ENCODE measurements around the gene DMC1.

Gene DMC1

DNA sequence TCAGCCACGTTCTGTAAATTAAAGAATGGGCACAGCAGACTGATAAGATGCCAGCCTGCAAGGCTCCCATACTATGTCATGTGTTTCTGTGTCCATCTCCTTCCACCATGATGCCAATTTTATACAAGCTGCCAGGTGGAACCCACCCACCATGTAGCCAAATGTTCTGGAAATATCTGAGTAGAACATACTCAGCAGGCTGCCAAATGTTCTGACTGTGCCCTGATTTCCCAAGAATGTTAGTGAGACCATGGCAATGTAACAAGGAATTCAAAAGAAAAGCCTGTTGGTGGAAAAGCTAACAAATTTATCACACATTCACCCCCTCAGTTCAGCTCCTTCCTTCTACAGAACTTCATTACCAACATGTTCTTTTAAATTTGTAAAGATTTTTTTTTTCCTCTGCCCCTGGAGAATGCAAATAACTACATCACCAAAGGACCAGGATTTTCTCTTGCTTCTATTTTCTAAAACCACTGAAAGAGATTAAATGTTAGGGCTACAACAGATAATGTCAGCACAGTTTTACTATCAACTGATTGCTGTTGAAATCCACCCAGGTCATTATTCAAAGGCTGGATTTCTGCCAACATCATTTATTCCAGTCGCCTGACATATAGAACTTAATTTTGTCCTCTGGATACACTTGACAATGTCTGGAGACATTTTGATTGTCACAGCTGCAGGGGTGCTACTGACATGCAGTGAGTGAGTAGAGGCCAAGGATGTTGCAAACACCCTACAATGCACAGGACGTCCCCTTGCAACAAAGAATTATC is 3.1 kb downstream of the DMC1 start:
- no peak for ATAC-seq

DNA sequence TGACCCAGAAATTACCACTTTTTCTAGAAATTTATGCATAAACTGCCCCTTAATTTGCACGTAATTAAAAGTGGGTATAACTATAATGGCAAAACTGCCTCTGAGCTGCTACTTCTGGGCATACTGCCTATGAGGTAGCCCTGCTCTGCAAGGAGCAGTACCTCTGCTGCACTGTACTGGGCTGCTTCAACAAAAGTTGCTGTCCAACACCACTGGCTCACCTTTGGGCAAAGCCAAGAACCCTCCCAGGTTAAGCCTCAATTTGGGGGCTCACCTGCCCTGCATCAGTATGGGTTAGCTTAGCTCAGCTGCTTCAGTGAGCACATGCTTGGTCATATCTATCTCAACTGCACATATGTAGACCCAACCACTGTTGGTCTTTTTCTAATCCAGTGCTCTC is 4.5 kb downstream of the DMC1 start:
- no peak for ATAC-seq

DNA sequence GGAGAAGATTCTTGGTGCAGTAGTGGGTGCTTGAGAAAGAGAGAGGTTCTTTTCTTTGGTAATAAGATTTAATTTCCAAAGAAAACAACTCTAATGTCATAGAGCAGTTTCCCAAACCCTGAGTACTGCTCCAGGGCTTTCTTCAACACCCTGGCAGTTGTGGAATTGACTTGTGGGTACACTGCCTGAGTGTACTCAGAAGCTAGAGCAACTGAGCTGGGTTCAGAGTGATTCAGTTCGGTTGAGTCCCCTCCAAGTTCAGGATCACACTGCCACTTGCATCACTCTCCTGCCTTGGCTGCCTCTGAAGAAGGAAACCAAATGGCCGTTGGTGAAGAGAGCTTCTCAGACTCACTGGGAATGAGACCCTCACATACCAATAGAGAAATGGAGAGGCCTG is 5.3 kb downstream of the DMC1 start:
- ATAC-seq, result no peak

DNA sequence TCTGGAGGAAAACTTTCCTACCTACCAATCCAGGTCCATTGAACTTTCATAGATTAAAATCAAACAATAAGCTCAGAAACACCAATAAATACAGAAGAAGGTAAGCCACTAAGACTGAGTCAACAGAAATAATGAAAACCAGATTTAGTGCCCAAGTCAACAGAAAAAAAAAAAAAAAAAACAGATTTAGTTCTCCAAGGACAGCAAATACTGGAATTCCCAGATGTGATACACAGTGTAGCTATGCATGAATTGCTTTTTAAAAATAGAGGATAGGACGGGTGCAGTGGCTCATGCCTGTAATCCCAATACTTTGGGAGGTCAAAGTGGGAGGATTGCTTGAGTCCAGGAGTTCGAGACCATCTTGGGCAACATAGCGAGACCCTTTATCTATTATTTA is 15.7 kb downstream of the DMC1 start:
- ATAC-seq, result no peak

DNA sequence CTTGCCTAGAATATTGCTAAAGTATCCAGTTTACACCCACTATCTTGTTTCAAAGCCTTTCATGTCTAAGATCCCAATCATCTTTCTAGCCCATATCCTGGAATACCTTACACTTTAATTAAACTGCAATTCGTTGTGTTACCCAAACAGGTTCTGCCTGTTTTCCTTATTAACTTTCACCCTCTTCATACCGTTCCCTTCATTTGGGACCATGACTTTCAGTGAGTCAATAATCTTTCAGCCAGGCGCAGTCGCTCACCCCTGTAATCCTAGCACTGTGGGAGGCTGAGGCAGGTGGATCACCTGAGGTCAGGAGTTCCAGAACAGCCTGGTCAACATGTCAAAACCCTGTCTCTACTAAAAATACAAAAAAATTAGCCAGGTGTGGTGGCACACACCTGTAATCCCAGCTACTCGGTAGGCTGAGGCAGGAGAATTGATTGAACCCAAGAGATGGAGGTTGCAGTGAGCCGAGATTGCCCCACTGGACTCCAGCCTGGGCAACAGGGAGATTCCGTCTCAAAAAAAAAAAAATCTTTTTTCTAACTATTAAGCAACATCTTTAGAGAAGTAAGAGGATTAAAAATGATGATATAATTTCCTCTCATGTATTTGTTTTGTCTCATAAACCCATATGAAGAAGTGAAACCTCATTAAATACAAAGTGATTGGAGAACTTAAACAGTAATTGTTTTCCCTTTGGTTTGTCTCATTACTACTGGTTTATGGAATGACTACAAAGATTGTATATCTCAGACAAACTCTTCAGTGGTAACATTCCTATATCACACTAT is 20.7 kb downstream of the DMC1 start:
- no peak for ATAC-seq

DNA sequence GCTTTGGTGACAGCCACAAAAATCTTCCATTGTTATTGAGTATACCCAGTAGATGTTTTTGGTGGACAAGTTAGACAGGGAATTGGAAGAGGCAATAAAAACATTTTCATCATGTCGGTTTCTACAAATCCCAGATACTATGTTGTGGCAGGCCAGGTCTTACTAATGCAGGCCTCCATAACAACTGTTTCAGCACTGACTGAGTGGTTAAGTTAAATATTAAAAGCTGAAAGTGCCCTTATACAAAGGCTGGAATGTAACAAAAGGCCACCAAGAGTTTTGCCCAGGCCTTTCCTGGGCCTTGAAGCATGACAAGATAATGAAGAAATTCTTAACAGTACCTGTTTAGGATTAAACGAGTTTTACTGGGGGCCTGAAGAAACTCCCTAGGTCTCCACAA is 29.3 kb downstream of the DMC1 start:
- ATAC-seq, result no peak

DNA sequence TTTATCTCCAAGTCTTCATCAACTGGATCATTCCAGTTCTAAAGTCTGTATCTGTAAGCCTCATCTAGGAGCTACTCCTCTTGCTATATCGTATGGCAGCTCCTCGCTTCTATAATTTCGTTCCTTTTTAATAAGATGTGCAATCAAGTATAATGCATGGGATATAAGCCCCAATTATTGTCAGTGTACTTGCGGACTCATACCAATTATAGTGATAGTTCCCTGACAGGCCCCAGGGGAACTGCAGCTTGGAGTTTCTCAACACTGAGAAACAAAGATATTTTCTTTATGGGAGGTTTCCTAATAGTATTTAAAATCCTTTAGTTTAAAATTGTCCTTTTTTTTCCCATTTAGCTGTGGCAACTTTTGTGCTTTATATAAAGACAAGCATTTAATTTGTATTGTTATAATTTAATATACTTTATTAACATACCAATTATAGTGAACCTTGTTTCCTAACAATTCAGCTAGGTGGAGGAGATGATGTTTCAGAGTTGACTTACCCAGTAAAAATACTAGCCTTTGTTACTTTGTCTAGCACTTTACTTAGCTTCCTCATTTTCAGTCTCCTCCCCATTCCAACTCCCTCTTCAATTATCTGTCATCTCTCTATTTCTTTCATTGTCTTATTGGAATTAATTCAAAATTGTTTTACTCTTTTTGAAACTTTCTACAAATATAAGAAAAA is 38.6 kb downstream of the DMC1 start:
- peak in 1 of 2 donors; percentile 17 for ATAC-seq

DNA sequence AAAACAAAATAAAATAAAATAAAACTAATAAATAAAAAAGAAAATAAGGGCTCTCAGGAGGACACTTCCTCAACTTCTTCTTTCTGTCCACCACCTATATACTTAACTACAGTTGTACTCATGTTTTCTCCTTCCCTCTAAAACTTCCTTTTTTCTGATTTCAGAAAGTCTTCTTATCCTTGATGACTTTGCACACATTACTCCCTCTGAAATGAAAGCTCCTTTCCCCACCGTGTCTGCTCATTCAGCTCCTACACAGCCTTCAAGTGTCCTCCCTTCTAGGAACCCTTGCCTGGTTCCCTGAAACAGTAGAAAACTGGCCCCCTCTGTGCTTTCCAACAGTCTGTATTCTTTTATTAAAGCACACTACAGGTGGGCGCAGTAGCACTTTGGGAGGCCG is 45.6 kb downstream of the DMC1 start:
- no peak for ATAC-seq

DNA sequence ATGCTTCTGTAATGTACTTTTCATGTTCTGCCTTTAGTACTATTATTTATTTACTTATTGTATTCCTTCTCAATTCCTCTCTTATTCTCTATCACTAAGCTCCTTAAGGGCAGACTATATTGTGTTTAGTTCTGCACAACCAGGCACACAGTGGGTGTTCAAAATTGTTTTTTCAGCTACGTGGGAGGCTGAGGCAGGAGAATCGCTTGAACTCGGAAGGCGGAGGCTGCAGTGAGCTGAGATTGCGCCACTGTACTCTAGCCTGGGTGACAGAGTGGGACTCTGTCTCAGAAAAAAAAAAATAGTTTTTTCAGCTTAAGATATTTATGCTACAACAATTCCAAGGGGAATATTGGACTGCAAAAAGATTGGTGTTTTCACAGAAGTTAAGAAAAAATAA is 46.5 kb downstream of the DMC1 start:
- ATAC-seq, result no peak

DNA sequence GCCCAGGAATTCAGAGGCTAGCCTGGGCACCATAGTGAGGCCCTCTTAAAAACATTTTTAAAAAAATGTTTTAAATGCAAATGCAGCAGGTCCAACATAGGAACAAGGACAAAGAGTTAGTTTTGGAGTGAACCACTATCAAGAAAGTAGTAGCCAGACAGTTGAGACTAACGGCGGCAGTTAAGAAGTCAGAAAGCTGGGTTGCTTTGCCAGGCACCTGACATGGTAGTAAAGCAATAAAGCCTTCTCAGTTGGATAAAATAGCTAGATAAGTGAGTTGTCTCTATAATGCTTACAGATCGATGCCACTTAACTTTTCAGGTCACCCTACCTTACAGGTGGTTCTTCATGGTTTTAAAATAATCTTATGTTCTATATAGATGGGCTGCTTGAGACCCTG is 47.0 kb downstream of the DMC1 start:
- no peak for ATAC-seq

DNA sequence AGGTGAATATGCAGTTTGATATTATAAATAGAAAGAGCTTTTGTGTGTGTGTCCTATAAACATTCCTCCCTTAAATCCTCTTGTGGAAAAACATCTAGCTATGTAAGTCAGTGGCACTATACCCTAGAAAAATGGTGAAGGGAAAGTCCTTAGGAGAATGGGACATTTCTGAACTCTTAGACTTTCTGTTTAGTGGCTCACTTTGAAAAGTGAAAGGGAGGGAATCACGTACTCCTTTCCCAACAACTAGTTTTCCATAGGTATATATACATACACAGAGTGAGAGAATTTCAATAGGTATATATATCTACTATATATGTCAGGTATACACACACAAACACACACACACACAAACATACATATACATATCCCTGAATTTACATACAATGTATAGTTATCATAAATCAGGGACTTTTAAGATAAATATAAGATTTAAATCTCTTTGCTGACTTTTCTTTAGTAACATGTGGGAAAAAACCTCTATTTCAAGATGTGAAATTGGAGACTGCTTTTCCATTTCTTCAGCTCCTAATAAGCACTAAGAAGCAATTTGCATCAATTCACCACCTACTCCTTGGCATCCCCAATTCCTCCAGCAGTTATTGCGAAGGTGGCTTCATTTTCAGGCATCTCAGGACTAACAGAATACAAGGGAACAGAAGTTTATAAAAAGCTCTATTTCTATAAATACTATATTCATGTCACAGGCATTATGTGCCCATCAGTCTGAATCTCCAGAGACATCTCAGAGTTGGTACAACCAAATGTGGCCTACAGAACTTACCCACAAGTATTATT is 50.3 kb downstream of the DMC1 start:
- no peak for ATAC-seq

DNA sequence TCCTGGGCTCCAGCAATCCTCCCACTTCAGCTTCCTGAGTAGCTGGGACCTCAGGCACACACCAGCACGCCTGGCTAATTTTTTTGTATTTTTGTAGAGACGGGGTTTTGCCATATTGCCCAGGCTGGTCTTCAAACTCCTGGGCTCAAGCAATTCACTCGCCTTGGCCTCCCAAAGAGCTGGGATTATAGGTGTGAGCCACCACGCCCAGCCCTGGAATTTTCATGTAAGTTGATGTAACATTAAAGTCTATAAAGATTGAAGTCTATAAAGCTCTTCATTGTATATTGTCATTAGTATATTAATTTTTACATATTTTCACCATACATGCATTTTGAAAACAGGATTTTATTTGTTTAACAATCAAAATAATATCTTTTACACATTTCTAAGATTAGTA is 51.4 kb downstream of the DMC1 start:
- ATAC-seq, result no peak

DNA sequence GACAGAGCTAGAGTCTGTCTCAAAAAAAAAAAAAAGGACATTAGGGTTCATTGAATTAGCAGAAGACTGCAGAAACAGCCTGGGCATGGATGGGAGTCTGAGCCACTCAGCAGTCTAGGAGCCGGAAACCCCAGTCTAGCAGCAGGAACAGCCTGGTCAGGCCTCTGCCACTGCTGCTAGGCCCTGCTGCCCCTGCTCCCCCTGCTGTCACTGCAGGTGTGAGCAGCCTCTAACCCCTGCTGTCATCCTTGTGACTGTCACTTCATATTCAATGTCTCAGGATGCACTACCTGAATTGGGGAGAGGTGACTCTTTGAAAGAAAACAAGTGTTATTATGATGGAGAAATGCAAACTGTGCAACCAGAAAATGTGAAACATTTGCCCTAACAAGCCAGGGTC is 56.9 kb downstream of the DMC1 start:
- peak; percentile 56 to 72 for ATAC-seq

DNA sequence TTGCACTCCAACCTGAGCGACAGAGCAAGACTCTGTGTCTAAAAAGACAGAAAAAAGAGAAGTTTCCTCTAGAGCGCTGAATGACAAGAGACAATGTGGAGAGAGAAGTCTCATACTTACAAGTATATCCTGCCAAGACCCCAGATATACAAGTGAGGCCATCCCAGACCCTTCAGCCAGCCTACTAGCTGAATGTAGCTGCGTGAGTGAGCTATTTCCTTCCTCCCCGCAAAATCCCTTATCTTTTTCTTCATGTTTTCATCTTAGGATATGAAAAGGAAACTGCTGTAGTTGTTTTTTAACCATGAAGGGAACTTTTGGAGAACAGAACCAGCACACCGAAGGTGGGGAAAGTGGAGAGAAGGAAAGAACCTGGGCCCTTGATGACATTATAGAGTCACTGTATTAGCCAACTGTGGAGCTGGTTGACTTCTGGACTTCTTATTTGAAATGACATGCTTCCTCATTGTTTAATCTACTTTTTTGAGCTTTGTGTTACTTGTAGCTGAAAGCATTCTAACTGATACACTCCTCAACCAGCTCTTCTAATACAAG is 59.5 kb downstream of the DMC1 start:
- no peak for ATAC-seq

DNA sequence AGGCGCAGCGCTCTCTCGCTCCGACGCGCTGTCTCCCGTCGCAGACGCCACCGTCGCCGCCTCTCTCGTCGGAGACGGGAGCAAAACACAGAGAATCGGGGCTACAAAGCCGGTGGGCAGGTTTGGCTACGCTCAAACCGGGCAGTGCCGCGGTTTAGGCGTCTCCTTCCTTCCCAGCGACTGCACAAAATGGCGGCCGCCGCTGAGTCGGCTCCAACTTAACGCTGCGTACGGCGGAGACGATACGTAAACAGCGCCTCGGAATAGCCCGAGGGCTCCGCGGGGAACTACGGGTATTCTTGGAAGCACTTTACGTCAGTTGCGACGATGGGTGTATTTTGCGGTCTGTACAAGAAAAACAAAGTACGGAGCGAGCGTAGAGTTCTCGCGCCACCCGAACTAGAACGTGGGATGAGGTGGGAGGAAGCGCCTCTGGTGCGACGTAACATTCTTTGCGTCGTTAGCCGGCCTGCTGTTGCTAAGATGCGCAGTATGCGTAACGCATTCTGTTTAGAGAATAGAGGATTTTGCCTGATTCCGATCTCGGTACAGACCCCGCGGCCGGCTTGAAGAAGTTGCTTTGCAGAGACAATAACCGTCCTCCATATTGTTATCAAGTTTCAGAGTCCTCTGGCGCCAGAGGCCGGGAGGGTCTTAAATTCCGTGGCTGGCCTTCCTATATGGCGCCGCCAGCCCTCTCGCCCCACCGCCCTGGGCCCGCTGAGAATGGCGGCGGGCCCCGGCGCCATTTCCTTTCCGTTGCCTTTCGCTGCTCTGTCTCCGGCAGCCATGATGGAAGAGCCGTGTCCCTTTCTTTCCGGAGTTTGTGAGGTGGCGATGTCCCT is 63.6 kb downstream of the DMC1 start, which contains the start of gene DDX17:
TSS of gene DDX17 (minus strand) at position 194 of the 845 bp plus-strand sequence.
- peak; percentile 84 to 88 for ATAC-seq

DNA sequence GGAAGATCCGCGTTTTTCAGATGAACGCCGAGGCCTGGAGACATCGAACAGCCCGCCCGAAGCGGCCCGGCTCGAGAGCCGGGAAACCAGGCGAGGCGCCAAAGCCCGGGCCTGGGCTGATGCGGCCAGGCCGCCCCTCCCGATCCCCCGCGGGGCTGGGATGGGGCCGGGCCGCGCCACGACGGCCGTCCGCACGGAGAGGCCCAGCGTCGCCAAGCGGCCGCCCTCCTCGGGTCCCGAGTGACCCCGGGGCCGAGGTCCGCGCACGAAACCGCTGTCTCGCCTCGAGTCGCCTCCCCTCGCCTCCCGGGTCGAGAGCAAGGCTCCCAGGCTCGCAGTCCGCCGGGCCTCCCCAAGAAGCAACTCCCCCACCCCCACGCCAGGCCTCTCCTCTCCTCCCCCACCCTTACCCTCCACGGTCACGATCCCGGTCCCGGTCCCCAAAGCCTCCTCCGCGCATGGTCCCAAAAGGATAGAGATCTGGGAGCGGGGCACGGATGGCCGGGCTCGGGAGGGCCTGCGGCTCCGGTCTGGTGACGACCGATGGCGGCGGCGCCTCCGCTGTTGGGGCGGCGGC is 64.4 kb downstream of the DMC1 start:
- ATAC-seq, result peak; percentile 15 to 27

DNA sequence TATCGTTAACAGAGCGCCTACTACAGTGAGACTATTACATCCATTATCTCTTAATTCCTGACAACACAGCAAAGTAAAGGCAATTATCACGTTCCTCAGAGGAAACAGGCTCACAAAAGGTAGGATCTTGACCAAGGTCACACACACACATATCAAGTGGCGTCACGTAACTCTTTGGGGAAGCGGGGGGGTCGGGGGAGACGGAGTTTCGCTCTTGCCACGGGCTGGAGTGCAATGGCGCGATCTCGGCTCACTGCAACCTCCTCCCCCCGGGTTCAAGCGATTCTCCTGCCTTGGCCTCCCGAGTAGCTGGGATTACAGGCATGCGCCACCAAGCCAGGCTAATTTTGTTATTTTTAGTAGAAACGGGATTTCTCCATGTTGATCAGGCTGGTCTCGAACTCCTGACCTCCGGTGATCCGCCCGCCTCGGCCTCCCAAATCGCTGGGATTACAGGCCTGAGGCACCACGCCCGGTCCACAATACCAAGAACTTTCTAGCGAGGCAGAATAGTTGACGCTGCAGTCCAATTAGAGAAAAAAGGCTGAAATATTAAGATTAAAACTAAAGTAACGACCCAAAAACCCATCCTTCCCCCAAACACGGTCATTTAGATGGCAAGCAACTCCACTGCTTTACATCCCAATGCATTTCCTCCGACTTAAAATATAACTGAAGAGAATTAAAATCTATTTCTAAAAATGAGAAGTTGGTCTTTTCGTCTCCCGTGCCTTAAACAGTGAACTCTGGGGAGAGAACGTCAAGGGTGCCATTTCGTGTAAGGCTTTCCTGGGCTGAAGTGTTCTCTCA is 65.0 kb downstream of the DMC1 start:
- ATAC-seq, result peak in 1 of 2 donors; percentile 11

DNA sequence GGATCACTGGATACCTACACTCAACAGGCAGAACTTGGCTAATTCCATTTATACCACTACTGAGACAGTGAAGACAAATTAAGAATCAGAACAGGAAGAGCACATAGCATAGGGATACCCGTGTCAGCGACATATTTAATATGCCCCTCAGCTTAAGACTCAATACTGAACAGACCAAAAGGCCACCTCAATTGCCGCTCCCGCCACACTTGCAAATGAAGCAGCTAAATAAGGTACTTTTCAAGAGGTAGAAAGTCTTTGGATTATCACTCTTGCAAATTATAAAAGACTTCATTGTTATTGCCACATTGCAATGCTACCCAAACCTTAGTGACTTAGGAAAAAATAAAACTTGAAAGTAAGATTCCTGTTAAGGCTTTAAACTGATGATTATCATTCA is 67.0 kb downstream of the DMC1 start:
- ATAC-seq, result no peak

DNA sequence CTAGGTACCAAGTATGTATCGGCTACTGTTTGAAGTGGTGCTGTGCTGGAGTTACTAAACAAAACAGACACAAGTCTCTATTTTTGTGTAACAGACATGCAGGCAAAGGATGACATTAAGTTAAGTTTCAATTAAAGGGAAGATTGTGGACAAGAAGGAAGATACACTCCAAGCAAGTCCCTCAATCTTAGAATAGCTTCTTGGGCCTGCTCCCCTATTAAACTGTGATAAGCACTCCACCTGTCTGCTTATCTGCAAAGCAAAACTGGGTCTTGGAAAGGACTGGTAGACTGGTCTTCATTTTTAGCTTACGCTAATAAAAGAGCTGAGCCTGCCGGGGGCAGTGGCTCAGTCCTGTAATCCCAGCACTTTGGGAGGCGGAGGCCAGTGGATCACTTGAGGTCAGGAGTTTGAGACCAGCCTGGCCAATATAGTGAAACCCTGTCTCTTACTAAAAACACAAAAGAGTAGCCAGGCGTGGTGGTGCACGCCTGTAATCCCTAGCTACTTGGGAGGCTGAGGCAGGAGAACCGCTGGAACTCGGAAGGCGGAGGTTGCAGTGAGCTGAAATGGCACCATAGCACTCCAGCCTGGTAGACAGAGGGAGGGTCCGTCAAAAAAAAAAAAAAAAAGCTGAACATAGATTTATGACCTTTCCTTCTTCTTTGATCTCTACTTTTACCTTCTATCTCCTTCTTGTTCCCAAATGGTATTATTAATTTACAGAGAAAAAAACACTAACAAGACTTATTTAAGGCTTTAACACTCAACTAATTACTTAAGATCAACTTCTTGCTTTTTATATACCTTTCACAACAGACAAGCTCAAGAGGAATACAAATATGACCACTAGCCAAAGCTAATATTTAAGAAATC is 67.9 kb downstream of the DMC1 start:
- ATAC-seq, result no peak

Data from activated CD4-positive, CD25-positive, alpha-beta regulatory T cell treated with anti-CD3 and anti-CD28 coated beads, Interleukin-2, amount 50 U/mL, for 24 hours (primary cell).